NCI-H1930 (cell line): ENCODE data around the gene GNAZ.
"Not testable (repeated sequence)": the region's sequence is repeated elsewhere in the genome, so short reads cannot be mapped to it uniquely, and the experiment has no call there.

Experiments
- DNase-seq, 2 experiments: peaks; one replicate each; lab custom pipeline; 2025; lab: John Stamatoyannopoulos, UW

Gene GNAZ

GRCh38 chr22:23133922-23134321 is 63.6 kb downstream of the GNAZ start:
- no peak for DNase-seq

GRCh38 chr22:23136991-23137390 is 66.7 kb downstream of the GNAZ start:
- not testable (repeated sequence) for DNase-seq

GRCh38 chr22:23137468-23137867 is 67.1 kb downstream of the GNAZ start:
- no peak for DNase-seq

GRCh38 chr22:23137905-23138561 is 67.7 kb downstream of the GNAZ start:
- no peak for DNase-seq

GRCh38 chr22:23138584-23139435 is 68.5 kb downstream of the GNAZ start:
- DNase-seq, result no peak

- no peak for DNase-seq
Observed at GRCh38 chr22:23140385-23140784, 70.1 kb downstream of the GNAZ start.

GRCh38 chr22:23142546-23143105 is 72.3 kb downstream of the GNAZ start:
- no peak for DNase-seq

- no peak for DNase-seq
Observed at GRCh38 chr22:23143119-23143518, 72.8 kb downstream of the GNAZ start.

- no peak for DNase-seq
Observed at GRCh38 chr22:23144432-23144831, 74.1 kb downstream of the GNAZ start.

GRCh38 chr22:23144932-23145877 is 74.9 kb downstream of the GNAZ start, which contains the start of gene RAB36:
Gene RAB36, plus strand, starts transcription at chr22:23145477. Its CDS starts 1,140 bp downstream, at chr22:23146617.
- DNase-seq, result peak; percentile 99

GRCh38 chr22:23145878-23146470 is 75.7 kb downstream of the GNAZ start:
- no peak for DNase-seq

- no peak for DNase-seq
Observed at GRCh38 chr22:23146478-23147205, 76.3 kb downstream of the GNAZ start.

GRCh38 chr22:23147617-23148387 is 77.5 kb downstream of the GNAZ start:
- DNase-seq, result no peak

- no peak for DNase-seq
Observed at GRCh38 chr22:23149743-23150238, 79.5 kb downstream of the GNAZ start.

- no peak for DNase-seq
Observed at GRCh38 chr22:23150762-23151161, 80.4 kb downstream of the GNAZ start.

- DNase-seq, result no peak
Observed at GRCh38 chr22:23151827-23152226, 81.5 kb downstream of the GNAZ start.

GRCh38 chr22:23152238-23153114 is 82.2 kb downstream of the GNAZ start:
- DNase-seq, result no peak

GRCh38 chr22:23153994-23154393 is 83.7 kb downstream of the GNAZ start:
- no peak for DNase-seq

GRCh38 chr22:23154461-23154860 is 84.1 kb downstream of the GNAZ start:
- DNase-seq, result no peak
